HG03066 (cell line): ENCODE results near the gene BRF1.

ENCODE experiments used
- ATAC-seq: cut with Tn5 transposase; IDR thresholded peaks from one replicate; pipeline ENCODE4 v1.9.1; 2021; ENCODE audit warnings: low read depth; ENCODE audit not compliant: unreplicated experiment

BRF1 gene

GRCh38 chr14:105167303-105168092 lies 133.3 kb downstream of the BRF1 start:
- no peak for ATAC-seq

GRCh38 chr14:105166571-105167302 lies 134.1 kb downstream of the BRF1 start:
- ATAC-seq = no peak

GRCh38 chr14:105165761-105166485 lies 134.9 kb downstream of the BRF1 start:
- ATAC-seq = no peak

DNA sequence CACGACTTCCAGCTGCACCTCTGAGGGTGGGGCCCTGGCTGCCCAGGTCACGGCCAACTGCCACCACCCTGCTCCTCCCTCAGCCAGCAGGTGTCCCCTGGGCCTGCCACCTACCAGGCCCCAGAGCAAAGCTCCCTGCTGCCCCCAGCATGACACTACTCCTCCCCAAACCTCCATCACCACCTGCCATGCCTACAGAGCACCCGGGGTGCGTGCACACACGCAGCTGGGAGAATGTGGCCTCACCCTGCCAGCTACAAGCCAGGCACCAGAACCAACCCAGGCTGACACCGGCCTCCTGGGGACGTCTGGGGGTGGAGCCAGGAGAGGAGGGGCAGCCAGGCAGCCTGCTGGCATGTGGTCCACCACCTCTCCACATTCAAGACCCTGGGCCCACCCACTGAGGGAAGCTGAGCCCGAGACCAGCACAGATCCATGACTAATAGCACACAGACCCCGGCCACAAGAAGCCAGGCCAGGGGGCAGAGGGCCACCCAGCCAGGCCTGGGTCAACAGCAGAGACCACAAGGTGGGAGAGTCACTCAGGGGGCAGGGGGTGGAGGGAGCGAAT lies 135.6 kb downstream of the BRF1 start:
- ATAC-seq = no peak

GRCh38 chr14:105163040-105163742 lies 137.6 kb downstream of the BRF1 start:
- ATAC-seq = no peak

DNA sequence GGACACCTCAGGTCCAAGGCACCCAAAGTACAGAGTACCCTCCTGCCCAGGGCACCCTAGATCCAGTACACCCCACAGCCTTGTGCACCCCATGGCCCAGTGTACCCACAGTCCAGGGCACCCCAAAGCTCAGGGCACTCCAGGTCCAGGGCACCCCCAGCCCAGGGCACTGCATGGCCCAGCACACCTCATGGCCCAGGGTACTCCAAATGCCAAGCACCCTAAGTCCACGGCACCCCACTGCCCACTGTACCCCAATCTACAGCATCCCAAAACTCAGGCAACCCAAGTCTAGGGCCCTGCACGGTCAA lies 138.2 kb downstream of the BRF1 start:
- no peak for ATAC-seq

GRCh38 chr14:105161964-105162668 lies 138.7 kb downstream of the BRF1 start:
- no peak for ATAC-seq

DNA sequence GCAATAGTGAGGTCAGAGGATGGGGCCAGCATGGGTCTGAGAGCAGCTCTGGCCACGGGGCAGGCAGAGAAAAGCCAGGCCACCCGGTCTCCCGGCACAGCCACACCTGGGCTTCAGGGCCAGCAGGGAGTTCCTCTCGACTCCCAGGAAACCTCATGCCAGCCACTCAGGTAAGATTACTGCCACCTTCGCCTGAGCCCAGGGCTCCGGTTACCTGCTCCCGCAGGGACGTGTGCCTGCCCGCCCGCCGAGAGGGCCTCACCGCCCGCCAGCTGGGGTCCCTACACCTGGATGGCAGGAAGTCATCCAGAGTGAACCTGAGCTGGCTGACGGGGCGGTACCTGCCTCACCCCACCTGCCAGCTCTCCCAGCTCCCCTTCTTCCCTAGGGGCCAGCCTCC lies 139.5 kb downstream of the BRF1 start:
- ATAC-seq = no peak

GRCh38 chr14:105160776-105161175 lies 140.0 kb downstream of the BRF1 start:
- no peak for ATAC-seq

- ATAC-seq = no peak
These were observed 141.5 kb downstream of the BRF1 start for GRCh38 chr14:105159344-105159743.
